HG02885 (cell line): ENCODE data around the gene CCDC180.
"Not testable (repeated sequence)": the region's sequence is repeated elsewhere in the genome, so short reads cannot be mapped to it uniquely, and the experiment has no call there.

Experiments
- ATAC-seq: cut with Tn5 transposase; IDR thresholded peaks from one replicate; pipeline ENCODE4 v1.9.1; 2021; ENCODE audit warnings: mild to moderate bottlenecking; ENCODE audit not compliant: unreplicated experiment, poor library complexity

The CCDC180 gene

DNA sequence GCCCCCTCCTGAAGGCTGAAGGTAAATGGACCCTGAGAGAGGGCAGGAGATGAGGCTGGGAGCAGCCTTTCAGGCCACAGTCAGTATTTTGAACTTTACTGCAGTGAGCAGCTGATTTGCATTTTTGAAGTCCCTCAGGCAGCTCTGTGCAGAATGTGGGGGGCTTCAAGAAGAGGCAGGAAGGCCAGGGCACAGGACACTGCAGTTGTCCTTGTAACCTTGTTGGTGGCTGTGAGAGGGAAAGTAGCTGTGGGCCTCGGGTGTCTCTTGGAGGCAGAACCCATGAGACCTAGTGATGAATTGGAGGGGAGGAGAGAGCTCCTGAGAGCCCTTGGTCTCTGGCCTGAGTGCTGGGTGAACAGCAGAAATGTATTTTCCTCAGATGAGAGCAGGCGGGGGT is 2.6 kb downstream of the CCDC180 start:
- ATAC-seq, result no peak

GRCh38 chr9:97310896-97311295 is 3.4 kb downstream of the CCDC180 start:
- no peak for ATAC-seq

- ATAC-seq, result no peak
Measured at GRCh38 chr9:97311798-97312500, 4.5 kb downstream of the CCDC180 start.

- no peak for ATAC-seq
Measured at GRCh38 chr9:97312556-97312955, 5.1 kb downstream of the CCDC180 start.

DNA sequence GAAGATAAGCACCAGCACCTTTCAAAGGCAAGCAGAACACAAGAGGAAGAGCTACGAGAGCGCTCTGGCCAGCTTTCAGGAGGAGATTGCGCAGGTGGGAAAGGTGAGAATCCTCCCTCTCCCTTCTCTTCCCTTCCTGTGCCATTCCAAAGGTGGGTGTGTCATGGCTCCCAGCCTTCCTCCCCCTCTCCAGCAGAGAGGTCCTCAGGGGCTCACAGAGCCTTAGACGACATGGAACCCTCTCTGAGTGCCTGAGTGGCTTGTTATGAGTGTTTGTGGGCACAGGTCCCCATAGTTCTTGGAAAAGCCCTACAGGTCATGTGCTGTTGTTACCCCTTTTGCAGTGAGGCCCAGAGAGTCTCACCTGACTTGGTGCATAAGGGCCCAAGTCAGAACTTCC is 5.8 kb downstream of the CCDC180 start:
- no peak for ATAC-seq

DNA sequence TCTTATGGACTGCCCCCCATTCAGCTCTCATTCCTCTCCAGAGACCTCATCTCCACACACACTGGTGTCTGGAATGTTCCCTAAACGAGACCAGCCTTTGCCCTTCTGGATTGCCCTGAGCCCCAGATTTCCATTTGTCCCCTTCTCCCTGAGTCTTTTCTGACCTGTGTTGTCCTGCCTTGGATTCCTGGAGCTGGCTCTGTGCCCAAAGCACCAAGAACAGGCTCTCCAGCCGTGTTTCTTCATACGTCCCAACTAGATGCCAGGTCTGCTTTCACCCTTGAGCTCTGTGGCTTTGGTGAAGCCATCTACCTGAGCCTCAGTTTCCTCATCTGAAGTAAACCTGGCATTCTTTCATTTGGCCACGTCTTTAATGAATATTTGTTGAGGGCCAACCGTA is 6.3 kb downstream of the CCDC180 start:
- ATAC-seq, result no peak

DNA sequence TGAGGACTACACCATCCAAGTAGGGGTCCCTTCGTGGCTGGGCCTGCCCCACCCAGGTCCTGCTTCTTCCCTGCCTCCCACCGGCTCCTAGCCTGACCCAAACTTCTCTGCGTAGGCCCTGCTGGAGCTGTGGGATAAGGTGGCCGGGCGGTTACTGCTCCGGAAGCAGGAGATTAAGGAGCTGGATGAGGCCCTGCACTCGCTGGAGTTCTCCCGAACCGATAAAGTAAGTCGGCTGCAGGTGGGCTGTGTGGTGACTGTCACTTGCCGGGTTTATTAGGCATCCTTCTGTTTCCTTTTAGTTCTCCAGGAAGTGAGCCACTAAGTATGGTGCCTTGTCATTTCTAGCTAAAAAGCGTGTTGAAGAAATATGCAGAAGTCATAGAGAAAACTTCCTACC is 7.0 kb downstream of the CCDC180 start:
- ATAC-seq, result no peak

DNA sequence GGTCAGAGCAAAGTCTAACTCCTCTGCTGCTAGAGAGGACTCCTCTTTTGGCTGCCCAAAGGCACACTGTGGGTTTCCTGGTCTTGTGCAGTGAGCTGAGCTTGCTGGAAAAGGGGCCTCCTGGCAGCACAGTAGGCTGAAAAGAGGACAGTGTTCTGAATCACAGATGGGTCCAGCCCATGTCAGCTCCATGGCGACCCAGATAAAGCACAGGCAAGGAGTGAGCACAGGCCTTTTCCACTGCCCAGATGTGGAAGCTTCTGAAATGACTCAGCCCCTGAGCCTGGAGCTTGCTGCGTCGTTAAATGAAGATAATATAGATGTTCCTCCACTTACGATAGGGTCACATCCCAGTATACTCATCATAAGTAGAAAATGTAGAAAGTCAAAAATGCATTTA is 8.1 kb downstream of the CCDC180 start:
- no peak for ATAC-seq

- ATAC-seq, result no peak
Measured at GRCh38 chr9:97316904-97317303, 9.4 kb downstream of the CCDC180 start.

DNA sequence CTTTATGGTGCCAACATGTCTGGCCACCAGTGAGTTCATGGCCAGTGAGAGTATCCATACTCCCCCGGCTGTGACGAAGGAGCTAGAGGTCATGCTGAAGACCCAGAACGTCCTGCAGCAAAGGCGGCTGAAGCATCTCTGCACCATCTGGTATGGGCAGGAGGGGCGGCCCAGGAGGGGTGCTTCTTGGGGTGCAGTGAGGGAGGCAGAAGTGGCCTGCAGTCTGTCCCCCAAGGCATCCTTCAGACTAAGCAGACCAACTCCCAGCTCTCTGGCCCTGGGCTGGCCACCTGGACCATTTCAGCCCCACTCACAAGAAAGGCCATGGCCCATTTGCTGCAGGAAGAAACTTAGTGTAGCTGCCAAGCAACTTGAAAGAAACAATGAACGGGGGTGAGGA is 11.0 kb downstream of the CCDC180 start:
- no peak for ATAC-seq

GRCh38 chr9:97319395-97319794 is 11.9 kb downstream of the CCDC180 start:
- no peak for ATAC-seq

DNA sequence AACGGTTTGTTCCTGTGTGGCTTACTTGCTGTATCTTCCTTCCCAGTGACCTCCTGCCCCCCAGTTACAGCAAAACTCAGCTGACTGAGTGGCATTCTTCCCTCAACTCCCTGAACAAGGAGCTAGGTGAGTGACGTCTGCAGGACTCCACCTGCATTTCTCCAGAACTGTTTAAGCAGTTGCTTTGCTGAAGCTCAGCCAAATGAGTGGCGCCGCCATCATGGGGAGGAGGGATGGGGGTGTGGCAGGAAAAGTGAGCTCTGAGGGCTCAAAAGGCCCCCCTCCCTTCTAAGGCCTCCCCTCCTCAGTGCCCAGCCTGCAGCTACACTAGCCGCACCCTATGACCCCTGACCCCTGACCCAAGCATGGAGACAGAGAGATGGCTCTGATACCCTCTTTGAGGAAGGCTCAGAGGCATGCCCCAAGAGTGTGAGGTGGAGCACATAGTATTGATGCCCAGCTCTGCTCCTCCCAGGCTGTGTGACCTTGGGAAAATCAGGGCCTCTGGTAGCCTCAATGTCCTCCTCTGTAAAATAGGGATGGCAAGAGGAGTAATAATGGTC is 12.7 kb downstream of the CCDC180 start:
- no peak for ATAC-seq

- ATAC-seq, result no peak
Measured at GRCh38 chr9:97321251-97321650, 13.8 kb downstream of the CCDC180 start.

DNA sequence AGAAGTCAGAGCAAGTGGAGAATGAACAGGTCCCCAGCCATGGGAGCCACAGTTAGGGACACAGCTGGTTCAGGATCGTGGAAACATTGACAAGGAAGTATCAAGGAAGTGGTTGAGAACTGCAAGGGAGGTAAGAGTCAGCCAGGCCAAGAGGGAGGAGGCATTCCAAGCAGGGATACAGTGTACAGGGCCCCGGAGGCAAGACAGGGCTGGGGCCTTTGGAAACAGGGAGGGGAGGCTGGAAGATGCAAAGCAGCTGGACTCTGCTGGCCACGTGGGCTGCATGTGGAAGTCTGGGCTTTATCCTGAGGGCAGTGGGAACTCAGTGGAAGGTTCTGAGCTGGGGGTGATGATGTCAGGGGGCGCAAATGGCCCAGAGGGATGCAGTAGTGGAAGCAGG is 14.2 kb downstream of the CCDC180 start:
- no peak for ATAC-seq

DNA sequence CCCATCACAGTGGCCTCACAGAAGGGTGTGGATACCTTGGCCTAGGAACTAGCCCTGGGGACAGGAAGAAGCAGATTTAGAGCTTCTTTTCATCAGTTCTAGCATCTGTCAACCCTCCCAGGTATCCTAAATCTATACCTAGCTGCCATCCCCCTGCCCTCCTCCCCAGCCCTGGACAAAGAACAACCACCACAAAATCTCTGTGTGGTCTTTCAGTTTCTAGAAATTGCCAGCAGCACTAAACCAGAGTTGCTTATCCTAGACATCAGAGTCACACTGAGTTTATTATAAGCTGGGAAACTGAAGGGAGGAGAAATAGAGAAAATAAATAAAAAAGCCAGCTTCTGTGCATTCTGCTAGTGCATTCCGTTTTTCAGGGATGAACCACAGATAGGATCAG is 14.6 kb downstream of the CCDC180 start:
- no peak for ATAC-seq

DNA sequence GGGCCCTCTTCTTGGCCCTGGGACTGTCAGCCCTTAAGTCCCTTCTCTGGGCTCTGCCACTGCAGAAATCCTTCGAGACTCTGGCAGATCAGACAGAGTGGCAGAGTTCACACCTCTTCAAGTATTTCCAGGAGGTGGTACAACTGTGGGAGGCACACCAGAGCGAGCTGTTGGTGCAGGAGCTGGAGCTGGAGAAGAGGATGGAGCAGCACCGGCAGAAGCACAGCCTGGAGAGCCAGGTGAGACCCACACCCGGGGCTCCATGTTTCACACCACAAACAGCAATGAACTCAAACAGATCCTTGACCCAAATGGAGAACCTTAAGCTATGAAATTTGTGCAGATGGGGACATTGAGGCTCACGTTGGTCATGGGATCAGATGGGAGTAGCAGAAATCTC is 17.5 kb downstream of the CCDC180 start:
- ATAC-seq, result no peak

DNA sequence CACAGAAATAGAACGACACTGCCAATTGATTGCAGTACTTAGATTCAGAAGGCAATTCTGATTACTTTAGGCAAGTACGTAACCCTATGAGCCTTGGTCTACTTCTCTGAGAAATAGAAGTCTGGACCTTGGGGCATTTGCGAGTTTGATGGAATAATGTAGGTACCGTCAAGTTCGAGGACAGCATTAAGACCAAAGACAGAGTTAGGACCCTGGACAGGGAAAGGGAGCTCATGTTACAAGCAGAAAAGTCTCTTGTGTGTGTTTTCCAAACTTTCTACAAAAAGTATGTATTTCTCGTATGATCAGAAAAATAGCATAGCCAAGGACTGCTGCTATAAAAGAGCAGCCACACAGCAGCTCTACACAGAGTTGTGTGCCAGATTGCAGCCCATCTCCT is 20.1 kb downstream of the CCDC180 start:
- ATAC-seq, result no peak

- ATAC-seq, result no peak
Measured at GRCh38 chr9:97332993-97333392, 25.5 kb downstream of the CCDC180 start.

- ATAC-seq, result not testable (repeated sequence)
Measured at GRCh38 chr9:97335622-97336021, 28.2 kb downstream of the CCDC180 start.

DNA sequence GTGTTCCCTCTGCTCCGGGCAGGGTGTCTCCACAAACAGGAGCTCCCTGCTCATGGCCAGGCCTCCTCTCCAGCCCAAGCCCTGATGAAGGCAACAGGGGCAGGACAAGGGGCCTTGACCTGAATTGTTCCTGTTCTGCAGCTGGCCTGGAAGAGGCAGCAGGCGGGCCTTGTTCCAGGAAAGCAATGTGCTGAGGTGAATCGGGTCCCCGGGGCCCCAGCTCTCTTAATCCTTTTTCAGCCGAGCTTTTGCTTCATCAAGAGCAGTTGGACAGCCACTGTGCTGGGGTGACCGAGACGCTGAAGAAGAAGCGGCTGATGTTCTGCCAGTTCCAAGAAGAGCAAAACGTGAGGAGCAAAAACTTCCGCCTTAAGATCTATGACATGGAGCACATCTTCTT is 41.4 kb downstream of the CCDC180 start:
- ATAC-seq, result no peak

DNA sequence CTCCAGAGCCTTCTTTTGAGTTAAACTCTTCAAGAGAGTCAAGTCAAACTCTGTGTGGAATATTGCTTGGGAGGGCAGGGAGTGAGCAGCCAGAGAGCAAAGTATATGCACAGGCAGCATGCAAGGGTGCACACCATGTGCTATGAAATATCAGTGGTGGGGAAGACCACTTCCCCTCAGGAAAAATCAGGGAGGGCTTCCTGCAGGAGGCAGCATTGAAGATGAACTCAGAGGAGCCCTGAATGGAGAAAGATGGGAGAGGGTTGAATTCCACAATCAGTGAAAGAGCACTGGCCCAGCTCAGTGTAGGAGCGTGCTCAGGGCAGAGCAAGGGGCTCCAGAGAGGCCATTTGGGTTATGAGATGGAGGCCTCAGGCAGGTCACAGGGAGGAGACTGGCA is 41.9 kb downstream of the CCDC180 start:
- ATAC-seq, result no peak

GRCh38 chr9:97354637-97355036 is 47.2 kb downstream of the CCDC180 start:
- ATAC-seq, result no peak
